ENCODE measurements around the gene ZFP36L2.

ZFP36L2 gene

GRCh38 chr2:43228756-43229659 is 2.6 kb upstream of the ZFP36L2 start:
- H3K4me3 ChIP-seq (replicated peaks; ENCODE audit: low read depth, low read length), result no peak overlapping the region
- no peak for TF ChIP-seq CTCF (IDR thresholded peaks at IDR 0.05; ENCODE audit: low read depth, low read length, missing control alignments)
- no peak for DNase-seq (ENCODE audit: extremely low read depth, low read depth)

DNA sequence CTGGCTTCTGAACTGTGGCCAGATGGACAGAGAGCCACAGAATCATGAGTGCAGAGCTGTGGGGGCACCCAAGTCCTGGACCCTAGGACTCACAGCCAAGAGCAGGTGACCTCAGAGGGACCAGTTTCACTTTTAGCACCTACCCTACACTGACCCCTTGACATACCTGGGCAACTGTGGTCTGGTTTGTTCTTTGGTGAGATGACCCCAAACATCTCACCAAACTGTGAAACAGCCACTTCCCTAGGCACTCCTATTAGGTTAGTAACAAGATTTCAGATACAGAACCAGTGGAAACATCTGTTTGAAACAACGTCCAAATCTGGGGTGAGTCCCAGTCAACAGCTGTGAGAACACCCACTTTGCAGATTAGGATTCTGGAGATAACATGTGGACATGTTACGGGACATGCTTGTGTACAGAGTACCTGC is 1.9 kb upstream of the ZFP36L2 start:
- DNase-seq (ENCODE audit: extremely low read depth, low read depth), result no peak
- TF ChIP-seq CTCF (IDR thresholded peaks at IDR 0.05; ENCODE audit: low read depth, low read length, missing control alignments), result no peak
- peak overlapping the region; percentile 74 for H3K4me3 ChIP-seq (replicated peaks; ENCODE audit: low read depth, low read length)

DNA sequence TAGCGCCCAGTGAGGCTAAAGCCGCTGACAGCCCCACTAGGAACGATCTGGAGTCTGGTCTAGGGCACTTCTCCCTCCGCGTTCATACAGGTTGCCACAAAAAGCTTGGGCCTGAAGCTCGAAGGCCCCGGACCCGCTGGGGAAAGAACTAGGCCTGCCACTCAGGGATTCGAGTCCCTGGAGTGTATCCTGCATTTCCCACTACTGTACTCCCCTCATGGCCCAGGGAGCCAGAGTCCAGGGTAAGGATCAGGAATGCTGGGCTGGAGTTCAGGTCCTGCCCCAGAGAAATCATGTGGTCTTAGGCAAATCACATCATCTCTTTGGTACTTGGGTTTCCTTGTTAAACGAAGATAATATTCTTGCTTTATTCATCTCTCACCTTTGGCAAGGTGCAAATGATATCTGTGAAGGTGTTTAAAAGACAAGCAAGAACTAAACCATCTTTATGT is 1.4 kb upstream of the ZFP36L2 start:
- H3K4me3 ChIP-seq (replicated peaks; ENCODE audit: low read depth, low read length), result peak overlapping the region; percentile 74
- no peak for TF ChIP-seq CTCF (IDR thresholded peaks at IDR 0.05; ENCODE audit: low read depth, low read length, missing control alignments)
- no peak for DNase-seq (ENCODE audit: extremely low read depth, low read depth)

GRCh38 chr2:43226955-43227829 is 786 bp upstream of the ZFP36L2 start:
- peak overlapping the region; percentile 74 for H3K4me3 ChIP-seq (replicated peaks; ENCODE audit: low read depth, low read length)
- TF ChIP-seq CTCF (IDR thresholded peaks at IDR 0.05; ENCODE audit: low read depth, low read length, missing control alignments), result peak; percentile 19
- no peak for DNase-seq (ENCODE audit: extremely low read depth, low read depth)

DNA sequence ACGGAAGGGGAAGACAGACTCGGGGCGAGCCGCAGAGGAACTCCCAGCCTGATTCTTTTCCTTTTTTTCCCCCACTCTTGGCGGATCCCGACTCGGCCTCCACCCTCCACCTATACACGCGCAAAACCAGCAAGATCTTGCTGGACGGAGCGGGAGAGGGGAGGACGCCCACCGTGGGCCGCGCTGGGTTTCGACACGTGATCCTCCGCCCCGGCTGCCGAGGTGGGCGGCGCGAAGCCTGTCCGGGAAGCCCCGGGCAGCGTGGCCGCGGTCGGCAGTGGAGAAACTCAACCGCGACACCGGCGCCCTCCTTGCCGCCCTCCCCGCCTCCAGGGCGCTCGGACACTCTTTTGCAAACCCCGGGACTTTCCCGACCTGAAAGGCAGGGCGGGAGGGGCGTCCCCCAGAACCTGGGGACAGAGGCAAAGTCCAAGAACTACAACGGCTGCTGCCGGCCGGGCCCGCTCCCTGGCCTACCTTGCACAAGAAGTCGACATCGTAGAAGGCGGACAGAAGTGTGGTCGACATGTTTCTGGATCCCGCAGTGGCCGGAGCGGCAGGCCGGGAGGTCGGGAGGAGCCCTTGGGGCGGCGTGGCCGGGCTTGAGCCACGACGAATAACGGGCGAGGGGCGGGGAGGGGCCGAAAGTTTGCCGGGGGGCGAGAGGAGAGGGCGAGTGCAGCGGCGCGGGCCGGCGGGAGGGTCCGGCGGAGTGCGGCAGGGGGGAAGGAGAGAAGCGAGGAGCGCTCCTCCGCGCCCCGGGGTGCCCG is 433 bp downstream of the ZFP36L2 start:
- DNase-seq (ENCODE audit: extremely low read depth, low read depth), result no peak

More for the DNA sequence above, 433 bp downstream of the ZFP36L2 start:
- no peak for TF ChIP-seq CTCF (IDR thresholded peaks at IDR 0.05; ENCODE audit: low read depth, low read length, missing control alignments)
- H3K4me3 ChIP-seq (replicated peaks; ENCODE audit: low read depth, low read length), result peak overlapping the region; percentile 74
